Left lobe of liver (tissue), 2 donors: ENCODE measurements around the gene GRID2IP. TPM values are rescaled to one million over a fixed set of nuclear protein-coding genes. Genes with fewer than 3 reads are reported as not detected.
"Not testable (repeated sequence)": the region's sequence is repeated elsewhere in the genome, so short reads cannot be mapped to it uniquely, and the experiment has no call there.

Source experiments
- ATAC-seq: fragments of 200-7000 bp; cut with Tn5 transposase; one replicate; pipeline ENCODE4 v1.9.1; 2020; ENCODE audit warnings: mild to moderate bottlenecking, moderate library complexity
- DNase-seq: peaks from one replicate; pipeline ENCODE4 v3.0.0-alpha.2; 2020; ENCODE audit warnings: low spot score
- total RNA-seq: library from RNA; stranded (reverse); gene quantifications from one replicate; pipeline ENCODE4 v1.2.1, GENCODE V29; 2021
- donor health status: DM: no; HTN: no; CAD: no; lungs with moderate emphysema.
- donor health status: DM: no; HTN: yes; CAD: no.

Gene GRID2IP
- total RNA-seq, 1 donor from 2014 or later = not detected

DNA sequence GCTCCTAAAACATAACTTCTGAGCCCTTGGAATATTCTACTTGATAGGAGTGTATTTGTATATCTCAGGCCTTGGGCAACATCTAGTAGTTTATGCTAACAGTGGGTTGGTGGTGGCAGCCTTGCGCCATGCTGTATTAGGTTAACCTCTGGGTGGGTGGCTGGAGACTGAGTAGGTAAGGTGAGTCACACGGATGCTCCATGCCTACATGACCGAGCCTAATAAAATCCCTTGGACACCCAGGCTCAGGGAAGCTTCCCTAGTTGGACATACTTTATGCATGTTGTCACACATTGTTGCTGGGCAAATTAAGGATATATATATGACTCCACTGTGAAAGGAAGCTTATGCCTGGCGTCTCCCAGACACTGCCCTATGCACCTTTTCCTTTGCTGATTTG, 97.5 kb downstream of the GRID2IP start:
- DNase-seq (no peak), ATAC-seq (no peak)

GRCh38 chr7:6451224-6451705, 100.0 kb downstream of the GRID2IP start:
- ATAC-seq = no peak
- DNase-seq = no peak

DNA sequence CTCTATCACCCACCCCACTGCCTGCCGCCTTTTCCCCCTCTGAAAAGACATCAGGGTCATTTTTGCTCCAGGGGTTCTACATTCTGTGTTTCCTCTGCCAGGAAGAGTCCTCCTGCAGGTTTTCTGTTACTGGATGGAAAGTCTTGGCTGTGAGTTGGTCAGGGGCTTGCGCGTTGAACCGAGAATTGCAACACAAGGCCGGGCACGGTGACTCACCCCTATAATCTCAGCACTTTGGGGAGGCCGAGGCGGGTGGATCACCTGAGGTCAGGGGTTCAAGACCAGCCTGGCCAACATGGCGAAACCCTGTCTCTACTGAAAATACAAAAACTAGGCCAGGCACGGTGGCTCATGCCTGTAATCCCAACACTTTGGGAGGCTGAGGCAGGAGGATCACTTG, 100.7 kb downstream of the GRID2IP start:
- DNase-seq = not testable (repeated sequence)

DNA sequence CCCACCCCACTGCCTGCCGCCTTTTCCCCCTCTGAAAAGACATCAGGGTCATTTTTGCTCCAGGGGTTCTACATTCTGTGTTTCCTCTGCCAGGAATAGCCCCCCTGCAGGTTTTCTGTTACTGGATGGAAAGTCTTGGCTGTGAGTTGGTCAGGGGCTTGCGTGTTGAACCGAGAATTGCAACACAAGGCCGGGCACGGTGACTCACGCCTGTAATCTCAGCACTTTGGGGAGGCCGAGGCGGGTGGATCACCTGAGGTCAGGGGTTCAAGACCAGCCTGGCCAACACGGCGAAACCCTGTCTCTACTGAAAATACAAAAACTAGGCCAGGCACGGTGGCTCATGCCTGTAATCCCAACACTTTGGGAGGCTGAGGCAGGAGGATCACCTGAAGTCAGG, 101.4 kb downstream of the GRID2IP start:
- DNase-seq, ATAC-seq: not testable (repeated sequence)

More for the DNA sequence above, 100.7 kb downstream of the GRID2IP start:
- not testable (repeated sequence) for ATAC-seq

DNA sequence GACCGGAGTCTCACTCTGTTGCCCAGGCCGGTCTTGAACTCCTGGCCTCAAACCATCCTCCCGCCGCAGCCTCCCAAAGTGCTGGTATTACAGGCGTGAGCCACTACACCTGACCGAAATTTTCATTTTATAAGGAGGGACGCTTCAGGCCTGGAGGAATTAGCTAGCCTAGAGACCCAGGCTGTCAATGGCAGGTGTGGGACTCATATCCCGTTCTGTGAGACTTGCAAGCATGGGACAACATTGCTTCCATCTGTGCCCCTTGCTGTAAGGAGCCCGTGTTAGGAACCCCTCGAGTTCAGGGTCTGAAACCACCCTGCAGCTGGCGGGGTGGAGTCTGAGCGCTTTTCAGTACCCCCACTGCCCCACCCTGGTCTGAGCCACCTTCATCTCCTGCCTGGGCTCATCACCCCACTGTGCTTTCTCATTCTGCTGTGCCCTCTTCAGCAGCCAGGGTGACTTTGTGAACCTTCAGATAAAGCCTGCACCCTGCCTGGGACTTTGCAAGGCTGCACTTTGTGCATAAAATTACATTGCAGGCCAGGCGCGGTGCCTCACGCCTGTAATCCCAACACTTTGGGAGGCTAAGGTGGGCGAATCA, 102.2 kb downstream of the GRID2IP start:
- DNase-seq (no peak), ATAC-seq (peak; percentile 6)

- DNase-seq = peak; percentile 96
- ATAC-seq = peak; percentile 86
Observed at GRCh38 chr7:6447581-6448199, 103.6 kb downstream of the GRID2IP start, which contains the start of gene DAGLB. TSS of gene DAGLB (minus strand) at chr7:6447954. CDS start at chr7:6447842, 112 bp downstream.

Other genes starting within 250 kb of the GRID2IP start
- gene FAM220A, start 202.5 kb downstream of the GRID2IP start, total RNA-seq = 4.7 TPM
- 80.1 TPM for gene RAC1, start 176.9 kb downstream of the GRID2IP start, total RNA-seq
- gene DAGLB, start 103.5 kb downstream of the GRID2IP start, total RNA-seq = 17.9 TPM
- gene KDELR2, start 67.3 kb downstream of the GRID2IP start, total RNA-seq = 146 TPM
- gene ZDHHC4, start 26.0 kb upstream of the GRID2IP start, total RNA-seq = 38.3 TPM
- gene INTS15, start 38.6 kb upstream of the GRID2IP start, total RNA-seq = 14.1 TPM
- 0.10 TPM for gene ZNF853, start 64.1 kb upstream of the GRID2IP start, total RNA-seq
- gene ZNF316, start 85.9 kb upstream of the GRID2IP start, total RNA-seq = 18.6 TPM
- 12.8 TPM for gene ZNF12, start 155.5 kb upstream of the GRID2IP start, total RNA-seq
- gene RSPH10B2, start 202.6 kb upstream of the GRID2IP start, total RNA-seq = not detected